Liver (tissue), 9 donors: ENCODE results near the gene TIFAB. TPM values are rescaled to one million over a fixed set of nuclear protein-coding genes. Genes with fewer than 3 reads are reported as not detected.

Experiments
- DNase-seq: peaks from one replicate; pipeline ENCODE4 v3.0.0-alpha.2; 2017; ENCODE audit warnings: low spot score
- H3K27ac ChIP-seq, 2 donors: one replicate each; pipeline ENCODE4 v1.7.0; 2013; ENCODE audit warnings: inconsistent platforms in 2 of 2, low read length in 2 of 2, control low read depth in 1 of 2, low read depth in 1 of 2, mild to moderate bottlenecking in 1 of 2
- H3K27me3 ChIP-seq, 4 donors: one replicate each; pipeline versions ENCODE4 v1.6.1 to v1.7.0; 2013; ENCODE audit warnings: low read length in 3 of 4, inconsistent platforms in 1 of 4, mild to moderate bottlenecking in 1 of 4, moderate library complexity in 1 of 4; ENCODE audit not compliant: control insufficient read depth in 4 of 4, insufficient read depth in 4 of 4
- H3K36me3 ChIP-seq, 4 donors: one replicate each; pipeline versions ENCODE4 v1.6.1 to v1.7.0; 2013; ENCODE audit warnings: low read length in 3 of 4, mild to moderate bottlenecking in 3 of 4, low read depth in 1 of 4, moderate library complexity in 1 of 4; ENCODE audit not compliant: control insufficient read depth in 4 of 4, insufficient read depth in 3 of 4
- H3K4me1 ChIP-seq, 4 donors: one replicate each; pipeline versions ENCODE4 v1.6.1 to v1.7.0; 2013; ENCODE audit warnings: low read length in 3 of 4, mild to moderate bottlenecking in 3 of 4, moderate library complexity in 1 of 4; ENCODE audit not compliant: control insufficient read depth in 4 of 4, insufficient read depth in 4 of 4
- H3K4me3 ChIP-seq, 3 donors: one replicate each; pipeline versions ENCODE4 v1.6.1 to v1.7.0; 2013; ENCODE audit warnings: low read length in 3 of 3, control low read depth in 1 of 3, low read depth in 1 of 3, mild to moderate bottlenecking in 1 of 3
- H3K9ac ChIP-seq, 2 donors: one replicate each; pipeline ENCODE4 v1.7.0; 2013; ENCODE audit warnings: low read length in 2 of 2, mild to moderate bottlenecking in 2 of 2, moderate library complexity in 2 of 2, control low read depth in 1 of 2, low read depth in 1 of 2
- H3K9me3 ChIP-seq, 4 donors: one replicate each; pipeline versions ENCODE4 v1.6.1 to v1.7.0; 2013; ENCODE audit warnings: low read length in 3 of 4; ENCODE audit not compliant: control insufficient read depth in 4 of 4
- EGR1 ChIP-seq, 2 donors: IDR thresholded peaks; 2 replicates each; pipeline ENCODE4 v1.6.1; 2016 to 2018; ENCODE audit warnings: antibody characterized with exemption in 2 of 2, low read depth in 2 of 2
- FOXA1 ChIP-seq: IDR thresholded peaks from 2 replicates; pipeline ENCODE4 v1.6.1; 2016; ENCODE audit warnings: antibody characterized with exemption
- FOXA2 ChIP-seq: IDR thresholded peaks from 2 replicates; pipeline ENCODE4 v1.6.1; 2016; ENCODE audit warnings: antibody characterized with exemption
- GABPA ChIP-seq, 2 donors: IDR thresholded peaks in 1 of 2; conservative IDR thresholded peaks in 1 of 2; 2 replicates each; pipeline ENCODE4 v1.6.1; 2016; ENCODE audit warnings: antibody characterized with exemption in 2 of 2, mild to moderate bottlenecking in 1 of 2, moderate library complexity in 1 of 2
- HNF4A ChIP-seq, 2 donors: conservative IDR thresholded peaks; 2 replicates each; pipeline ENCODE4 v1.6.1; 2016; ENCODE audit warnings: antibody characterized with exemption in 2 of 2, mild to moderate bottlenecking in 2 of 2
- HNF4G ChIP-seq: IDR thresholded peaks from 2 replicates; pipeline ENCODE4 v1.6.1; 2016; ENCODE audit warnings: antibody characterized with exemption
- RXRA ChIP-seq, 2 donors: IDR thresholded peaks; 2 replicates each; pipeline ENCODE4 v1.6.1; 2017 to 2018; ENCODE audit warnings: antibody characterized with exemption in 2 of 2, mild to moderate bottlenecking in 1 of 2
- SP1 ChIP-seq: IDR thresholded peaks from 2 replicates; pipeline ENCODE4 v1.6.1; 2018; ENCODE audit warnings: antibody characterized with exemption, mild to moderate bottlenecking
- WGBS: extraction: QIAGEN DNeasy Blood & Tissue Kit; methylation state at CpG from one replicate; pipeline ENCODE4 v1.1.7; 2013; 5-methylcytosine and 5-hydroxymethylcytosine counted together
- polyA plus RNA-seq, 2 donors: library from polyadenylated mRNA; stranded (reverse) in 1 of 2; unstranded in 1 of 2; fragments of 200-250 nt in 1 of 2; fragments of >200 nt in 1 of 2; fragmentation: Nextera tagmentation in 1 of 2; extraction: Ambion mirVana in 1 of 2; gene quantifications; one replicate each; pipeline versions ENCODE4 v1.2.1 to v1.2.3, GENCODE V29; 2013 to 2015
- total RNA-seq, 2 donors: library from RNA; depleted of rRNA; stranded (reverse); fragments of >200 nt; gene quantifications; one replicate each; pipeline ENCODE4 v1.2.3, GENCODE V29; 2014
- TF ChIP-seq, protein P1 (sequence below): IDR thresholded peaks from 2 replicates; pipeline ENCODE4 v1.6.1; 2016; ENCODE audit warnings: antibody characterized with exemption
- TF ChIP-seq, protein P2 (sequence below): fragments of 150-350 bp; IDR thresholded peaks from 2 replicates; pipeline ENCODE4 v1.5.1; 2017; ENCODE audit warnings: improper control_type of control experiment, low read depth, low read length; ENCODE audit not compliant: missing input control
- donor health status: healthy.
- donor health status: healthy.
- donor health status: healthy.
- donor health status: healthy.
- donor health status: healthy.

TIFAB gene
- total and polyA plus RNA-seq, 4 donors: 0.02 to 0.47 TPM; not detected in 2

GRCh38 chr5:135455876-135456237 is 3.7 kb upstream of the TIFAB start:
- TF ChIP-seq, protein P1, sequence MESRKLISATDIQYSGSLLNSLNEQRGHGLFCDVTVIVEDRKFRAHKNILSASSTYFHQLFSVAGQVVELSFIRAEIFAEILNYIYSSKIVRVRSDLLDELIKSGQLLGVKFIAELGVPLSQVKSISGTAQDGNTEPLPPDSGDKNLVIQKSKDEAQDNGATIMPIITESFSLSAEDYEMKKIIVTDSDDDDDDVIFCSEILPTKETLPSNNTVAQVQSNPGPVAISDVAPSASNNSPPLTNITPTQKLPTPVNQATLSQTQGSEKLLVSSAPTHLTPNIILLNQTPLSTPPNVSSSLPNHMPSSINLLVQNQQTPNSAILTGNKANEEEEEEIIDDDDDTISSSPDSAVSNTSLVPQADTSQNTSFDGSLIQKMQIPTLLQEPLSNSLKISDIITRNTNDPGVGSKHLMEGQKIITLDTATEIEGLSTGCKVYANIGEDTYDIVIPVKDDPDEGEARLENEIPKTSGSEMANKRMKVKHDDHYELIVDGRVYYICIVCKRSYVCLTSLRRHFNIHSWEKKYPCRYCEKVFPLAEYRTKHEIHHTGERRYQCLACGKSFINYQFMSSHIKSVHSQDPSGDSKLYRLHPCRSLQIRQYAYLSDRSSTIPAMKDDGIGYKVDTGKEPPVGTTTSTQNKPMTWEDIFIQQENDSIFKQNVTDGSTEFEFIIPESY: no peak
- H3K27me3 ChIP-seq: peaks cover 0 to 8% (median 0%) of the 10 kb centered on the region in 4 donors
- no peak overlapping the region for H3K27ac ChIP-seq
- no peaks in the 10 kb centered on the region for H3K36me3 ChIP-seq
- no peak for DNase-seq
- no peak overlapping the region for H3K9ac ChIP-seq
- peaks cover 0 to 2% (median 0%) of the 10 kb centered on the region in 4 donors for H3K4me1 ChIP-seq
- H3K4me3 ChIP-seq: no peak overlapping the region
- WGBS: 93% methylated on average over 4 of the region's 4 CpGs
- no peaks in the 10 kb centered on the region for H3K9me3 ChIP-seq

GRCh38 chr5:135454946-135455345 is 2.8 kb upstream of the TIFAB start:
- TF ChIP-seq FOXA2: no peak
- no peak for TF ChIP-seq HNF4A (conservative IDR thresholded peaks at IDR 0.05)
- no peak for TF ChIP-seq GABPA (IDR thresholded peaks at IDR 0.05 in 1 of 2, conservative IDR thresholded peaks at IDR 0.05 in 1 of 2)
- WGBS: 93% methylated on average over 3 of the region's 3 CpGs
- H3K27me3 ChIP-seq: peaks cover 0 to 8% (median 0%) of the 10 kb centered on the region in 4 donors
- H3K27ac ChIP-seq: no peak overlapping the region
- no peak overlapping the region for H3K9ac ChIP-seq
- H3K4me1 ChIP-seq: peaks cover 0 to 2% (median 0%) of the 10 kb centered on the region in 4 donors
- no peak for DNase-seq
- H3K36me3 ChIP-seq: no peaks in the 10 kb centered on the region
- H3K4me3 ChIP-seq: no peak overlapping the region
- no peaks in the 10 kb centered on the region for H3K9me3 ChIP-seq

GRCh38 chr5:135453613-135454012 is 1.5 kb upstream of the TIFAB start:
- Histone ChIP-seq H3K27ac (no peak overlapping the region), H3K36me3 (no peaks in the 10 kb centered on the region), H3K4me1 (no peaks in the 10 kb centered on the region), H3K4me3 (no peak overlapping the region), H3K27me3 (peaks cover 0 to 3% (median 0%) of the 10 kb centered on the region in 4 donors), H3K9ac (no peak overlapping the region), H3K9me3 (no peaks in the 10 kb centered on the region)
- WGBS: 66% methylated on average over 4 of the region's 4 CpGs
- no peak for DNase-seq
- TF ChIP-seq SP1 (no peak), HNF4G (no peak), RXRA (IDR thresholded peaks at IDR 0.05) (no peak), FOXA1 (no peak), EGR1 (IDR thresholded peaks at IDR 0.05; ENCODE audit: low read depth in 2 of 2) (no peak)
- TF ChIP-seq, protein P2, sequence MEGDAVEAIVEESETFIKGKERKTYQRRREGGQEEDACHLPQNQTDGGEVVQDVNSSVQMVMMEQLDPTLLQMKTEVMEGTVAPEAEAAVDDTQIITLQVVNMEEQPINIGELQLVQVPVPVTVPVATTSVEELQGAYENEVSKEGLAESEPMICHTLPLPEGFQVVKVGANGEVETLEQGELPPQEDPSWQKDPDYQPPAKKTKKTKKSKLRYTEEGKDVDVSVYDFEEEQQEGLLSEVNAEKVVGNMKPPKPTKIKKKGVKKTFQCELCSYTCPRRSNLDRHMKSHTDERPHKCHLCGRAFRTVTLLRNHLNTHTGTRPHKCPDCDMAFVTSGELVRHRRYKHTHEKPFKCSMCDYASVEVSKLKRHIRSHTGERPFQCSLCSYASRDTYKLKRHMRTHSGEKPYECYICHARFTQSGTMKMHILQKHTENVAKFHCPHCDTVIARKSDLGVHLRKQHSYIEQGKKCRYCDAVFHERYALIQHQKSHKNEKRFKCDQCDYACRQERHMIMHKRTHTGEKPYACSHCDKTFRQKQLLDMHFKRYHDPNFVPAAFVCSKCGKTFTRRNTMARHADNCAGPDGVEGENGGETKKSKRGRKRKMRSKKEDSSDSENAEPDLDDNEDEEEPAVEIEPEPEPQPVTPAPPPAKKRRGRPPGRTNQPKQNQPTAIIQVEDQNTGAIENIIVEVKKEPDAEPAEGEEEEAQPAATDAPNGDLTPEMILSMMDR: no peak
